ENCODE results near the gene AARS2. TPM values are rescaled to one million over a fixed set of nuclear protein-coding genes. Genes with fewer than 3 reads are reported as not detected.

AARS2 gene
- total RNA-seq, 1 donor from 2014 or later = 28.8 TPM

DNA sequence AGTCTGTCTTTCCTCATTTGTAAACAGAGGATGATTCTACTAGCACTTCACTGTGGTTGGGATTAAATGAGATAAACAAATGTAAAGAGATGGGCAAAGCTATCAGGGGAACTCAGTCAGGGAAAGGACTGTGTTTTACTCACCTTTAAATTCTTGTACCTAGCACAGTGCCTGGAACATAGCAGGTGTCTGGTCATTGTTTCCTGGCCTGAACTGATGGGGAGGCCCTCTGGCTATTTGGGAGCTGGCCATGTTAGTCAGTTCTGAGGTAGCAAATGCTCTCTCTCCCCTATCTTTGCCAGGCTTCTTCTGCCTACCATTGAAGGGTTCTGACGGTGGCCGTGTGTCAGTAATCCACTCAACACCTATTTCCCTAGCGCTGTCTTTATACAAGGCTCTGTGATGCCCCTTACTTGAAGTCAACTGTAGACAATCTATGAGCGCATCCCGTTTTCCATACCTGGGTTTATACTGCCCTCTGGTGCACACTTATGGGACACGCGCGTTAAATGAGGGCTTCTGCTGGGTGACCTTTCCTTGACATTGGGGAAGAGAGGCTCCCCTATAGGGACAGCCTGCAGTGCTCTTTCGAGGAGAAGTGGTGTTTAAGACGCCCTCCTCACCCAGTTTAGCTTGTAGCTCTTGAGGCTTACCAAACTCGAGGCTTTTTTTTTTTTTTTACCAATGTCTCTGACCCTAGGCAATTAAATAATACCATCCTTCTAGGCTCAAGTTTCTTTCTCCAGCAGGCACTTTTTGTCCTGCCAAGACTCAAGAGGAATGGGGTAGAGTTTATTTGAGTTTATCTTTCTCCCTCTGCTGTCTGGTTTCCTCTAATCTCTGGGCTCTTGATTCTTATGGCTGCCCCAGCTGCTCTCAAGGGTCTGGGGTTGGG is 25.3 kb upstream of the AARS2 start:
- Mint-ChIP-seq H3K36me3 (ENCODE audit: insufficient read depth) (no peaks in the 10 kb centered on the region), H3K4me1 (ENCODE audit: low read depth) (peaks cover 1% of the 10 kb centered on the region), H3K9me3 (ENCODE audit: low read depth) (no peaks in the 10 kb centered on the region), H3K27ac (no peak overlapping the region), H3K27me3 (peaks cover 35% of the 10 kb centered on the region), H3K4me3 (ENCODE audit: low read depth) (no peak overlapping the region)
- peak; percentile 30 for DNase-seq (ENCODE audit: low spot score, unreplicated experiment)
- TF ChIP-seq, protein P1, sequence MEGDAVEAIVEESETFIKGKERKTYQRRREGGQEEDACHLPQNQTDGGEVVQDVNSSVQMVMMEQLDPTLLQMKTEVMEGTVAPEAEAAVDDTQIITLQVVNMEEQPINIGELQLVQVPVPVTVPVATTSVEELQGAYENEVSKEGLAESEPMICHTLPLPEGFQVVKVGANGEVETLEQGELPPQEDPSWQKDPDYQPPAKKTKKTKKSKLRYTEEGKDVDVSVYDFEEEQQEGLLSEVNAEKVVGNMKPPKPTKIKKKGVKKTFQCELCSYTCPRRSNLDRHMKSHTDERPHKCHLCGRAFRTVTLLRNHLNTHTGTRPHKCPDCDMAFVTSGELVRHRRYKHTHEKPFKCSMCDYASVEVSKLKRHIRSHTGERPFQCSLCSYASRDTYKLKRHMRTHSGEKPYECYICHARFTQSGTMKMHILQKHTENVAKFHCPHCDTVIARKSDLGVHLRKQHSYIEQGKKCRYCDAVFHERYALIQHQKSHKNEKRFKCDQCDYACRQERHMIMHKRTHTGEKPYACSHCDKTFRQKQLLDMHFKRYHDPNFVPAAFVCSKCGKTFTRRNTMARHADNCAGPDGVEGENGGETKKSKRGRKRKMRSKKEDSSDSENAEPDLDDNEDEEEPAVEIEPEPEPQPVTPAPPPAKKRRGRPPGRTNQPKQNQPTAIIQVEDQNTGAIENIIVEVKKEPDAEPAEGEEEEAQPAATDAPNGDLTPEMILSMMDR (IDR thresholded peaks at IDR 0.05; ENCODE audit: unreplicated experiment) = peak; percentile 84

DNA sequence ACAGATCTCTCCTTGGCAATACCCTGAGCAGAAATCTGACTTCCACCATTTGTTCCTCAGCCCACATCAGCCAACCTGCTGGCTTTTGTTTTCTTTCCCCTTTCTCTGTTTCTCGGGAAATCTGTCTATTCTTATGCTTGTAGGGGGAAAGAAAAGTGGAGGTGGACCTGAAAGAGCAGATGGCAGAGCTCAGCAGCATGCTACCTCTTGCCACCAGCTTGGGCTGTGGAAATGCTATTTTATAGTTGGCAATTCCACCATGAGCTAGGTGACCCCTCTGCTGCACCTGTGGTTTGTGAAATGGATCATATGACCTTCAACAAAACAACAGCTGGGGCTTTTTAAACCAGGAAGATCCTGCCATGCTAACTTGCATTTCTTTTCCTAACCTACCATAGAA is 22.5 kb upstream of the AARS2 start:
- H3K27me3 Mint-ChIP-seq = peaks cover 31% of the 10 kb centered on the region
- TF ChIP-seq, protein P1 (IDR thresholded peaks at IDR 0.05; ENCODE audit: unreplicated experiment) = no peak
- no peak overlapping the region for H3K27ac Mint-ChIP-seq
- no peaks in the 10 kb centered on the region for H3K36me3 Mint-ChIP-seq (ENCODE audit: insufficient read depth)
- no peaks in the 10 kb centered on the region for H3K9me3 Mint-ChIP-seq (ENCODE audit: low read depth)
- DNase-seq (ENCODE audit: low spot score, unreplicated experiment) = no peak
- no peak overlapping the region for H3K4me3 Mint-ChIP-seq (ENCODE audit: low read depth)
- H3K4me1 Mint-ChIP-seq (ENCODE audit: low read depth) = no peaks in the 10 kb centered on the region

DNA sequence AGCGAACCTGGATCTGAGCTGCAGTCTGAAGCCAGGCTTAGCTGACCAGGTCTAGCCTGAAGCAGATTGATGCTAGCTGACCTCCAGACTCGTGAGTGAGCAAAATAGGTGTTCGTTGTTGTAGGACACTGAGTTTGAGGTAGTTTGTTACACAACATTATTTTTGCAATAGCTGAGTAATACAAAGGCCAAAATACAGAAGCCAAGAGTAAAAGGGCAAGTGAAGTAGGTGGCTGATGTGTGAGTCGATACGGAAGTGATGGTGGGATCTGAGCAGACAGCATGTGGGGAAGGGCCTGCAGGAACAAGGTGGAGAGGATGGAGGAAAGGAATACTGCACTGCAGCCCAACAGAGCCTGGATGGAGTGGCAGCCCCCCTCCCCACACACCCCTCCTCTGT is 20.8 kb upstream of the AARS2 start:
- Mint-ChIP-seq H3K4me3 (ENCODE audit: low read depth) (no peak overlapping the region), H3K4me1 (ENCODE audit: low read depth) (no peaks in the 10 kb centered on the region), H3K36me3 (ENCODE audit: insufficient read depth) (no peaks in the 10 kb centered on the region), H3K27me3 (peaks cover 44% of the 10 kb centered on the region), H3K27ac (no peak overlapping the region), H3K9me3 (ENCODE audit: low read depth) (no peaks in the 10 kb centered on the region)
- TF ChIP-seq, protein P1 (IDR thresholded peaks at IDR 0.05; ENCODE audit: unreplicated experiment) = no peak
- DNase-seq (ENCODE audit: low spot score, unreplicated experiment) = no peak

DNA sequence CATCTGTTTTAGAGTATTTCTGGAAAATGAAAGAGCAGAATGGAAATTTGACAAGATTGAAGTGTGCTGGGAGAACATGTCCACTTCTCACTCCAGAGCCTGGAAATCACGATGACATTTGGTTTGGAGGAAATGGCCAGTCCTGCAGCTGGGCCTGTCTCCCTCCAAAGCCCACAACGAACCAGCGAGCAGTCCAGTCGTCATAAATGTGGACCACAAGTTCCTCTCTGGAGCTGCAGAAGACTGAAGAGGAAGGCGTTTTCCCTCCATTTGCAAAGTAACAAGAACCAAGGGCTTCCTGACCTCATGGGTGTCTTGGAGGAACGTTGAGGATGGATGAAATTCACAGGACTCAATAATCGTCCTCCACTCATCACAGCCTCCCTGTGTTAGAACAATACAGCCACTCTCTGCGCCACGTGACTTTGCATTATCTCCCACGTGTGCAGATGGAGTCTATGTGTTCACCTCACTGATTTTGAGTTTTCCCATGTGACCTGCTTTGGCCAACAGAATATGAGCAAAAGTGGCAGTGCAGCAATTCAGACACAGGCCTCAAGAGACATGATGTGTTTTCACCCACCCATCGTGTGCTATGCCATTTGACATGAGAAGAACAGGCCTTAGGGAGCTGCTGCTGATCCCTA is 20.2 kb upstream of the AARS2 start:
- H3K27ac Mint-ChIP-seq = no peak overlapping the region
- H3K4me3 Mint-ChIP-seq (ENCODE audit: low read depth) = no peak overlapping the region
- peaks cover 49% of the 10 kb centered on the region for H3K27me3 Mint-ChIP-seq
- TF ChIP-seq, protein P1 (IDR thresholded peaks at IDR 0.05; ENCODE audit: unreplicated experiment) = no peak
- H3K36me3 Mint-ChIP-seq (ENCODE audit: insufficient read depth) = no peaks in the 10 kb centered on the region
- no peaks in the 10 kb centered on the region for H3K4me1 Mint-ChIP-seq (ENCODE audit: low read depth)
- no peak for DNase-seq (ENCODE audit: low spot score, unreplicated experiment)
- no peaks in the 10 kb centered on the region for H3K9me3 Mint-ChIP-seq (ENCODE audit: low read depth)

DNA sequence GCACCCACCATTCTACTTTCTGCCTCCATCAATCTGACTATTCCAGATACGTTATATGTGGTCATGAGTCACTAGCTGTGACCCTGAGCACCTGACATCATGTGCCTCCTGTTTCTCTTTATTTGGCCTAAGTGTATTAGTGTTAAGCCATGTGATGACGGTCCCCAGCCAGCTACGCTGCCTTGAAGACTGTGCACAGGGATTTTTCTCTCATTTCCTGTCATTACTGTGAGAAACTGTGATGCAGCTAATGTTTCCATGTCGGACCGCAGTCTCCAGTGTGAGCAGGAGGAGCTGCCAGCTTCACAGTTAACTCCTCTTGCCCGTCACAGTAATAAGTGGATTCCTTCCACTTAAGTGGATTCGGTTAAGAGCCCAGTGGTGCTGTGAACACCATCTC is 19.4 kb upstream of the AARS2 start:
- H3K9me3 Mint-ChIP-seq (ENCODE audit: low read depth) = no peaks in the 10 kb centered on the region
- DNase-seq (ENCODE audit: low spot score, unreplicated experiment) = no peak
- TF ChIP-seq, protein P1 (IDR thresholded peaks at IDR 0.05; ENCODE audit: unreplicated experiment) = no peak
- H3K4me1 Mint-ChIP-seq (ENCODE audit: low read depth) = peaks cover 6% of the 10 kb centered on the region
- H3K4me3 Mint-ChIP-seq (ENCODE audit: low read depth) = no peak overlapping the region
- H3K36me3 Mint-ChIP-seq (ENCODE audit: insufficient read depth) = no peaks in the 10 kb centered on the region
- no peak overlapping the region for H3K27ac Mint-ChIP-seq
- peaks cover 48% of the 10 kb centered on the region for H3K27me3 Mint-ChIP-seq
